Midbrain (tissue), 1 donor: ENCODE results near the gene ELOB.

ENCODE experiments used
- DNase-seq: peaks from one replicate; lab custom pipeline; 2025; lab: John Stamatoyannopoulos, UW

Gene ELOB

DNA sequence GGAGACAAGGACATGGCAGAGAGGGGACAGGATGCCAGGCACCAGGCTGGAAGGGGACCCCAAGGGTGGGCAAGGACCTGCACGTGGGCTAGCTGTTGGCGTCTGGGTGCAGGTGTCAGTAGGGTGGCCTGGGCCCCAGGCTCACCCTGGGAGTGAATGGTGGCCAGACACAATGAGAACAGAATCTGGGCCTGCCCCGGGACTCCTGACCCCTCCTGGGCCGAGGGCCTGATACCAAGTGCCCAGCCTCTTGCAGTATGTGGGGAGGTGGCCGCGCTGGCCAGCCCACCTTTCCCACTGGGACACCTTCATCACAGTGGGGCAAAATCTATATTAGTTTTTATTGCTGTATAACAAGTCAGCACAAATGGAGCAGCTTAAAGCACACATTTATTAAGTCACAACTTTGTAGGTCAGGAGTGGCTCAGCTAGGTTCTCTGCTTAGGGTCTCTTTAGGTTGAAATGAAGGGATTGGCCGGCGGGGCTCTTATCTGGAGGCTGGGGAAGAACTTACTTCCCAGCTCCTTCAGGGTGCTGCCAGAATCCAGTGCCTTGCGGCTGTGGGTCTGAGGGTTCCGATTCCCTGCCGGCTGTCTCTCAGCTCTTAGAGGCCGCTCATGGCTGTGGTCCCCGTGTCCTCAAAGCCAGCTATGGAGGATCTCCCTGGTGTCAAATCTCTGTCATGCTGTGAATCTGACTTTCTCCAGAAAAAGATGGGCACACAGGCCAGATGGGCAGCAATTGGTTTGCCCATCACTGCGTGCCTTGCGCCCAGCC, 6.7 kb upstream of the ELOB start:
- DNase-seq = no peak

DNA sequence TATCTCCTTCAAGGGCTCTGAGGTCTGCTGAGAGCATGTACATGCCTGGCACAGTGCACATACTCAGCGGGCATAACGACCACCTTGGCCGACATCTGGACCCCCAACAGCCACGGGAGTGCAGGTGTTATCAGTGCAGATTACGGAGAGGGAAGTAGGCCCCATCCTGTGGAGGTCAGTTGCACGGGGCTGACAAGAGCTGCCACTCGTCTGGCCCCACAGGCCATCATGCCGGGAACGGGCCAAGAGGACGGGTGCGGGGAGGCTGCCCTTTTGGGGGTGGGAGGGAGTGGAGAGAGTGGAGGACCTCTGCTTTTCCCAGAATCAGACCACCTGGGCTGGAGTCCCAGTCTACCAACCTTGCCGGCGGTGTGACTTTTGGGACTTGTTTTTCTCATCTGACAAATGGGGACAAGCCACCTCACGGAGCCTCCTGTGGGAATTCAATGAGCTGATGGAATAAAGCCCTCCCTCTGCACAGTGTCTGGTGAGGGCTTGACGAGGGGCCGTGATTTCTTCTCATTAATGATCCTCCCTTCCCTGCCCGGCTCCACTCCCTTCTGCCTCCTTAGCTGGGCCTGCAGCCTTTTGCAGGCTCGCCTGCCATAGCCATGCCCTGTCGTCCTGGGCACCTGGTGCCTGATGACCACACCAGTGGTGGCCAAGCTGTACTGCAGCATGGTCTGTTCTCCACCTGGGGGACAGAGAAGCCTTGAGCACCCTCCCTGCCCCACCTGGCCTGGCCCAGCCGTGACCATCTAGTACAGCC, 5.7 kb upstream of the ELOB start:
- no peak for DNase-seq

DNA sequence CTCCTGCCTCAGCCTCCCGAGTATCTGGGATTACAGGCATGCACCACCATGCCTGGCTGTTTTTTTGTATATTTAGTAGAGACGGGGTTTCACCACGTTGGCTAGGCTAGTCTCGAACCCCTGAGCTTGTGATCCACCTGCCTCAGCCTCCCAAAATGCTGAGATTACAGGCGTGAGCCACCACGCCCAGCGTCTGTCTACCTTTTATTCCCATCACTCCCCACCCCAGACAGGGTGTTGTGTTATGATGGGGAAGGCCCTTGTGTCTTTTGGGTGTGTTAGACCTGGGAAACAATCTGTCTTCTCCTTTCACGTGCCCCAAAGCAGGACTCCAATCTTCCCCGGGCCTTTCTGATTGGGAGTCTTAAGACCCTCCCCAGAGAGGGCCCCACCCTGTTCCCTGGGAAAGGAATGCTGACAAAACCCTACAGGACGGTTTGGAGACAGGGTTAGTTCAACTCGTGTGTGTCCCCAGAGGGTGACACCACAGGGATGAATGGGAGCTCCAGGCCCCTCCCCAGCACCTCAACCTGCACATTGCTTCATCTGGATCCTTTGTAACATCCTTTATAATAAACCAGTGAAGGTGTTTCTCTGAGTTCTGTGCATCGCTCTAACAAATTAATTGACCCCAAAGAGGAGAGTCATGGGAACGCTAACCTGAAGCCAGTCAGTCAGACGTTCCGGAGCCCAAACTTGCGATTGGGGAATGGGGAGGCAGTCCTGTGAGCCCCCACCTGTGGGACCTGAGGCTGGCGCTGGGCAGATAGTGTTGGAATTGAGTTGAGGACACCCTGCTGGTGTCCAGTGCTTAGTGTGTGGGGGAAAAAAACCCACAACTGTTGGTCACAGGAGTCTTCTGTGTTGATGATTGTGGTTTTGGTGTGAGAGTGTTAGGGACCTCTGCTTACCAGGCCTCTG, 3.2 kb upstream of the ELOB start:
- DNase-seq = no peak

DNA sequence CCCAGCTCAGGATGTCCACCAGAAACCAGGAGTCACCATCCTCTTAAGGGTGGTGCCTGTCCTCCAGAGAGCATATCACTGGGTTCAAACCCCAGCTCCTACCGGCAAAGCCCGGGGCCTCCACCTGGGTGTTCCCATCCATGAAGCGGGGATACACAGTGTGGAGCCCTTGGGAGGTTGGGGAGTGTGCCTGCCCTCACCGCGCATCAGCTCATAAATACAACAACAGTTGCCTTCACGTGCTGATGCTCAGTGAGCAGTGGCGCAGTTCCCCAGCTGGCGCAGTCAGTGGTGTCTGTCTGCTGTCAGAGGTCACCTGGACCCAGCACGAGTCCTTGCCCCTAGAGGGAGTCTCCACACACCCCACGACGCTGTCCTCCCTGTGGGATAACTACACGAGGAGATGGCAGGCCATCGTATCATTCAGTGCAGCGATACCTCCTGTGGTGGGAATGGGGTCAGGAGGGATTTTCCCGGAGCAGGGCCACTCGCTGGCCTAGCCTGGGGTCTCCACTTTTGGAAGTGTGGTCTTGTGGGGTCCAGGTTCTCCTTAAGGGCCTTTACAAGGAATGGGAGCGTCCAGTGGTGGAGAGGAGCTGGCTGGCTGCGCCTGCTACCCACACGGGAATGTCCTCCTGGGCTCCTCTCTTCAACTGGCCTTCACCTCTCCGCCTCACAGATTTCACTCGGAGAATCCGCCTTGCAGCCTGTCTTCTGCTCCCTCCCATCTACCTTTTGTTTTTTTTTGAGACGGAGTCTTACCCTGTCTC, 2.3 kb upstream of the ELOB start:
- no peak for DNase-seq

DNA sequence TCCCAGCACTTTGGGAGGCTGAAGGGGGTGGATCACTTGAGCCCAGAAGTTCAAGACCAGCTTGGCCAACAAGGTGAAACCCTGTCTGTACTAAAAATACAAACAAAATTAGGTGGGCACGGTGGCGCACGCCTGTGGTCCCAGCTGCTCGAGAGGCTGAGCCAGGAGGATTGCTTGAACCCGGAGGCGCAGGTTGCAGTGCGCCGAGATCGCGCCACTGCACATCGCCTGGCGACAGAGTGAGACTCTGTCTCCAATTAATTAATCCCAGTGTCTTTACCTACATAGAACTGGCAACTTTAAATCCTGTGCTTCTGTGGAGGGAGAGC, 1.5 kb upstream of the ELOB start:
- DNase-seq = no peak

DNA sequence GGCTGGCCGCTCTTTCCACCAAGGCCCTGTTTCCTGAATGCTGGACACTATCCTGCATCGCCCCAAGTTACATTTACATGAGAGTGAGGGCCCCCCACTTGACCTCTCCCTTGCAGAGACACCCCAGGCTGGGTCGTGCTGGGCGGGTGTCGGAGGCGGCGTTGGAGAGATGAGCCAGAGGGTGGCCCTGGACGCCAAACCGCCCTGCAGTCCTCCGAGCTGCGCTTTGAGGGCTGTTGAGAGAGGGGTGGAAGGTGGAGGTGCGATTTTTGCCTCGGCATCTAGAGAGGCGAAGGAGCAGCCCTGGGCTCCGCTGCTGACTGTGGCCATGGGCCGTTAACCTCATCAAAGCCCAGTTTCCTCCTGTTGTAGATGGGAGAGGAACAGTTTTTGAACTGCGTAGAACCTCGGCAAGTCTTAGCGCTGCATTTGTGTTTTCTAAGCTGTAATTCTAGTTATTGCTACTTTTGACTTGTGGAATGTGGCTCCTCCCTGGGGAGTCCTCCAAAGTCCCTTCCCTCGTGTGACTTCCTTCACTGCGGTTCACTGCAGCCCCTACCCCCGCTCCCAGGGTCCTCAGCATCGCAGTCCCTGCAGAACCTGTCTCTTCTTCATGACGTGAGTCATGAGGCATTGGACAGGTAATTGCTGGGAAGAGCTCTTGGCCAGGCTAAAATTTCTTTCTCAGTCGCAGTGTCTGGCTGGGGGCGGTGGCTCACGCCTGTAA, 986 bp upstream of the ELOB start:
- DNase-seq = peak; percentile 53

DNA sequence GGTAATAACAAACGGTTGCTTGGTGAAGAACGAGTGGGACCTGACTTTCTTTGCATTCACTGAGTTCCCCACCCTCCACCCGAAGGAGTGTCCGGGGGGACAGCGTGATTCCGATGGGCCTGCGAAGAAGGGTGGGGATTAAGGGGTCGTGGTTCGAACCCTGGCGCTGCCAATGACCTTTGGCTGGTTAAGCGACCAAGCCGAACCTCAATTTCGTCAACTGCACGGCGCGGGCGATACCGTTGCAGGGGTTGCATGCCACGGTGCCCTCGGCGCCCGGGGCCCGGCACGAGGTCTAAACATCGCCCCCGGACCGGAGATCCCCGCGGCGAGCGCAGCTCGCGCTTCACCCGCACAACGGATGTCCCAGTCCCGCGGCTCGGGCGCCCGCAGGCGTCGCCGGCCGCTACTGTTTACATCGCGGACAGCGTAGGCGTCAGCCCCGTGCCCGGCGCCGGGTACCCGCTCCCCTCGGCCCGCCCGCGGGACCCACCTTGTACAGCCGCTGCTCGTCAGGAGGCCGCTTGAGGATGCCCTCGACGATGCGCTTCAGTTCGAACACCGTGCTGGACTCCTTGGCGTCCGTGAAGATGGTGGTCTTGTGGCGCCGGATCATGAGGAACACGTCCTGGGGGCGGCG, 460 bp downstream of the ELOB start:
- peak; percentile 41 for DNase-seq

DNA sequence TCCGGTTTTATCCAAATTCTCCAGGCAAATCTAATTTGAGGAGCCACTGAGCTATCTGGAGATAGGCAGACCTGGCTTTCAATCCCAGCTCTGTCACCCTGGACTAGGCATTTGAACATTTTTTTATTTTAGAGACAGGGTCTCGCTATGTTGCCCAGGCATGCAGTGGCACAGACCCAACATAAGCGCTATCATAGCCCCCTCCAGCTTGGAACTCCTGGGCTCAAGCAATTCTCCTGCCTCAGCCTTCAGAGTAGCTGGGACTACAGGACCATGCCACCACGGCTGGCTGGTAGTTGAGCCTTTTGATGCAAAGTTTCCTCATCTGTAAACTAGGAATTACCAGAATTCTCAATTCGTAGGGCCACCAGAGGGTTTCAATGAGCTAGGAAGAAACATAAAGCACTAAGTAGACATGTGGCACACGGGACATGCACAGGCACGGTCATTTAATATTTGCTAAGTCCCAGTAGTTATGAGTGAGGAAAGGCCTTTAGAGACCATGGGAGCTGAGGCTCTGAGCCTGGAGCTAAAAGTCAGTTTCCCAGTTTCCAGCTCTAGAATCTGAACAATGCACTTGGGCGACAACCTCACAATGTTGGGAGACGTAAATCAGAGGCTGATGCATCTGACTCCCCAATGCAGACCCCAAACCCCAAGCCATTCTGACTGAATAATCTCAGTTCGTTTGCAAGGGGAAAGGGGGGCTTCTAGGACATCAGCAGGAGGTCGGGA, 1.1 kb downstream of the ELOB start:
- no peak for DNase-seq

DNA sequence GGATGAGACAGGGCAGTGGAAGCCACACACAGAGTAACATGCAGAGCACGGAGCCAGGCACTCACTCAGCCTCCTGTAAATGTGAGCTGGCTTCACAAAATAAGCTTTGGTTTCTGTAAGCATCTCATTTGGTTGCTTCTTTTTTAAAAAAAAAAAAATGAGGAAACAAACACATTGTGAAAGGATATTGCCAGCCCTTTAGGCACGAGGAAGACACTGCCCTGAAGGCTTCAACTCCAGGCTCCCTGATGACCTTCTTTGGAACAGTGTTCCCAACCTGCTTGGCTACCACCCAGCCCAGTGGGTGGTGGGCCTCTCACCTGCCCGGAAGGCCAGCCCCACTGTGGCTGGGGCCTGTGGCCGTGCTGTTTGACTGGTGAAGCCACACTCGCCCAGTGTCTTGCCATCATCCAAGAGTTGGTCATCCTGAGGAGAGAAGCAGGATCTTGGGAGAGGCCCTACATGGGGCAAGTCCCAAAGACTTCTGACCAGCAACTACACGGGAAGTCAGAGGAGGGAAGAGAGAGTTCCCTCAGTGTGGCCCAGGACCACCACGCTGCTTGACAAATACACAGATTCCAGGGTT, 1.9 kb downstream of the ELOB start:
- no peak for DNase-seq

DNA sequence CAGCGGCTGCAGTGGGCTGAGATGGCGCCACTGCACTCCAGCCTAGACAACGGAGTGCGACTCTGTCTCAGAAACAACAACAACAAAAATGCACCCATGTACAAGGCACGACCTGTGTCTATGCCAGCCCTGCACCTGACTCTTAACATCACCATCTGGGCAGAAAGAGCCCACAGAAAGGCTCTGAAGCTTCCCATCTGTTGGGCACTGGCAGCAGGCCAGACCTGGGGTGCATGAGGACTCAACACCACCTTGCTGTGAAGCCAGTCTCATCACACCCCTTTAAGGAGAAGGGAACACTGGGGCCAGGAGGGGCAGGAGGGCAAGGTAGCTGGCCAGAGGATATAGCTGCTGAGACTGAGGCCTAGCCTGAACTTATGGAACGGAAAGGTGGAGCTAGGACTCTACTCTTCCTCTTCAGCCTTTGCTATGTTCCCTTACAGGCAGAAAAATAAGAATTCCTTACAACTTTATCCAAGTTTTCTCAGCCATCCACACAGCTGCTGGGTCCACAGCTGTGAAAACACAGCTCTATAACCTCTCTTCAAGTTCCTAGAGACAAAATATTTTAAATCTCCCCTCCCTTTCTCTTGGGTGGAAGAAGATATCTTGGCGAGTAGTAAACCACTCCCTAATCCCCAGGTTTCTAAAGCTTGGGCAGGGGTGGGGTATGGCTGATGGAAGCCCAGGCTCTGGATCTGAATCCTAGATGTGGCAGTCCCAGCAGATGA, 2.8 kb downstream of the ELOB start:
- DNase-seq = no peak

DNA sequence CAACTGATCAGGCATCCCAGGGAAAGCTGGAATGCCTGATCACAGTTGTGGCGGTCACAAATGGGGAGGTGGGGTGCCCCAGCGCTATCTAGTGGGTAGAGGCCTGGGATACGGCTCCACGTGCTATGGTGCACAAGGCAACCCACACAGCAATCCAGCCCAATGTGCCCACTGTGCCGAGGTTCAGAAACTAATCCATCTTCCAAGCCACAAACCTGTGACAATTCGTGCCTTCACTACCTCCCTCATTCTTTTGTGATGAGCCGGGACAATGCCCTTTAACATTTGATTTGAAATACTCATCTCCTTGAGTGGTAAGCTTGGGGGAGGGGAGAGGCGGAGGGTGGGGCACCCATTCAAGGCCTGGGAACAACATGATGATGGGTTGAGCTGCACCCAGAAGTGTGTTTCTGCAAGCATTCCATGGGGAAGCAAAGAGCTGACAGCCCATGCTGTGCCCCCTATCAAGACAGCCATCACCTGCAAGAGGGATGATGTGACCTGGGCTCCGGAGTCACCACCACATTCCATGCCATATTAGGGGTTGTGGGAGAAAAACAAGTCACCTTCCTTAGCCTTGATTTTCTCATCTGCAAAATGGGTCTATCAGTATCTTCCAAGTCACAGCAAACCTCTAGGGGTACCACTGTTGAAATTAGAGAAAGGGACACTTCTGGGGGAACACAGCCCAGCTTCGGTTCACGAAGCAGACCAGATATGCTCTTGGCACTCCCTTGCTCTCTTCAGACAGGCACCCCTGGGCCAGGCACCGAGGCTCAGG, 3.7 kb downstream of the ELOB start:
- DNase-seq = no peak

DNA sequence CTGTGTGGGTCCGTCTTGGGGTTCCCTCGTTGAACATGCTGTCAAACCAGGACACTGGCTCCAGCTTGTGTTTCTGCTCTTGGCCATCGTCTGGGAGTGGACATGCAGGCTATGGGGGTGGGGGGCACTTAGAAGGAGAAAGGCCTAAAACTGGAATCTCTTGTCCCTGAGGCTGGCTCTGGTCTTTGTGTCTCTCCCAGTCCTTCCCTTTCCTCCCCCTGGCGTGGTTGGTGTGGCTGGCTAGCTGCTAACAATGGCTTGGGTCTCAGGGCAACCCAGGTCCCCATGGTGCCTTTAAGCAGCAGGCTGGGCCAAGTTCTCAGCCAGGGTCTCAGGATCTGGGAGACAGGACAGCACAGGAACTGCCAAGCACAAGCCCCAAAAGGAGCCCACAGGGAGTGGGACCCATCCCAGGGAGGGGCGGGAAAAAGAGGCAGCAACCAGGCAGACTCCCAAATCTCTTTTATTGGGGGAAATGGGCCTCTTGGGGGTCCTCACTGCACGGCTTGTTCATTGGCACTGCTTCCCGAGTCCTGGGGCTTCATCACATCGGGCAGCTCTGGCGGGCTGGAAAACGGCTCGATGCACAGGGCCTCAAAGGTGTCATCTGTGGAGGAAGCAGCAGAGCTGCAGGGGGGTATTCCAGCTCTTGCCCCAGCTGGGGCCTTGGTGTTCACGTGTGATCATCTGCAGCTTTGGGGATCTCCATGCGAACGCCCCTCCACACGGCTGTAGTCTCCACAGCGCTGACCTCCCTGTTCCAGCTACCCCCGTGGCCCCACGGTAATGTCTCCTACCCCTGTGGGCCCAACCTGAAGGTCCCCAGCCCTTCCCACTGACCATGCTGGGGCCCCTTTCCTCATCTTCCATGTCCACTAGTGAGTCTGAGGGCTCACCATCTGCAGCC, 5.3 kb downstream of the ELOB start:
- no peak for DNase-seq

DNA sequence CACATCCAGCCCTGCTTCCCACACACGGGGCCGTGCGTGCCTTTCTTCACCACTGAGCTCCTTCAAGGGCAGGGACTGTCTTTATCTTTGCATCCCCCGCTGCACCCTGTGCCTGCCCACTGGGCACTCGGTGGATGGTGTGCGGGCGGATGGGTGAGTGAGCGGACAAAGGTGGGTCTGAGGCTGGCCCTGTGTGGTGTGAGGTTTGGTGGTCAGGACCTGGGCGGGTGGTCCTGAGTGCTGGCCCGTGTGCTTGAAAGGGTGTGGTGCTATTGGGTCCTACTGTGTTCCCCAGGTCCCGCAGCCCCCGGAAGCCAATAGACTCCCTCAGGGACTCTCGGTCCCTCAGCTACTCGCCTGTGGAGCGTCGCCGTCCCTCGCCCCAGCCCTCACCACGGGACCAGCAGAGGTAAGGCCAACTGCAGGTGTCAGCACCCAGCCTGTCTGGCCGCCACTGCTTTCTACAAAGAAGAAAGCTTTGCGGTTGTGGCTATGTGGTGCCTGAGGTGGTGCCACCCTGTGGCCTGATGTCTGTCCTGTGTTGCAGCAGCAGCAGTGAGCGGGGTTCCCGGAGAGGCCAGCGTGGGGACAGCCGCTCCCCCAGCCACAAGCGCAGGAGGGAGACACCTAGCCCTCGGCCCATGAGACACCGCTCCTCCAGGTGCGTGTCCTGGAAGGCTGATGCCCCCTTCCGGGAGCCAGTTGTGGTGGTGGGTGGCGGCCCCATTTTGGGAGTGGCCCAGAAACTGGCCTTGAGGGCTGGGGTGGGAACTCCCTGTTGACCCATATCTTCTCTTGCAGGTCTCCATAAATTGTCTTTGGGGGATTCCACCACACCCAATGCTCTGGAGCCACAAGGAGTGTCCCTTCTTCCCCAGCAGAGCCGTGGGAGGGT, 6.8 kb downstream of the ELOB start:
- no peak for DNase-seq

DNA sequence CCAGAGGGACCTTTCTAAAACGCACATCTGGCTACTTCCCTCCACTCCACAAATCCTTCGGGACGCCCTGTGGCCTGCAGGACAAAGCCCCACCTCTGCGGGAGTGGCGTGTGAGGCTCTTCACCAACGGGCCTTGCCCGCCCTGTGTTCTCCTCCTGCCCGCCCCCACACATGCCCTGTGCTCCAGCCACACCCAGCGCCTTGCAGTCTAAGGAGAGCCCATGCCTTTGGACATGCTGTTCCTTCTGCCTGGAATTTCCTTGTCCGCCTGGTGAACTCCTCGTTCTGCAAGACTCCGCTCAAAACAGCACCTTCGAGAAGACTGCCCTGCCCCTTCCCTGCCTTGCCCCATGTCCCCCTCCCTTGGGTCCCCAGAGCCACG, 7.4 kb downstream of the ELOB start:
- DNase-seq = no peak

DNA sequence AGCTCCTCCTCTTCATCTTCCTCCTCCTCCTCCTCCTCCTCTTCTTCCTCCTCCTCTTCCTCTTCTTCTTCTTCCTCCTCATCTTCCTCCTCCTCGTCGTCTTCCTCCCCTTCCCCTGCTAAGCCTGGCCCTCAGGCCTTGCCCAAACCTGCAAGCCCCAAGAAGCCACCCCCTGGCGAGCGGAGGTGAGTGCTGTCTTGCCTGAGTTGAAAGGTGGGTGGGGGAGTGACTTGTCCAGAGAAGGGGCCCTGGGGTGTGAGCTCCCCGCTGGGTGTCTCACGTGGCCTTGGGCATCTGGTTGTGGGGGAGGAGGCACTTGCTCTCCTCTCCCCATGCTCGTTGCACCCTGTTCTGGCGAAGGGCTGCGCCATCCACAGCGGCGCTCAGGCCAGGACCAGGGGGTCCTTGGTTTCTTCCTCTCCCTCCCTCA, 8.0 kb downstream of the ELOB start:
- DNase-seq = no peak
